Peyer's patch (tissue), 4 donors: ENCODE results near the gene GLCCI1. TPM values are rescaled to one million over a fixed set of nuclear protein-coding genes. Genes with fewer than 3 reads are reported as not detected.

ENCODE experiments used
- DNase-seq, 3 donors: peaks; one replicate each; pipeline ENCODE4 v3.0.0-alpha.2; 2017 to 2019
- H3K27ac ChIP-seq, 4 donors: fragments of 200-600 bp; sonication (generic); one replicate each; pipeline ENCODE4 v1.5.1; 2016 to 2019
- H3K27me3 ChIP-seq, 2 donors: fragments of 200-600 bp; sonication (generic); one replicate each; pipeline ENCODE4 v1.5.1; 2019
- H3K36me3 ChIP-seq, 3 donors: fragments of 200-600 bp; sonication (generic); one replicate each; pipeline ENCODE4 v1.5.1; 2016 to 2019
- H3K4me1 ChIP-seq, 4 donors: fragments of 200-600 bp; sonication (generic); one replicate each; pipeline ENCODE4 v1.5.1; 2016 to 2019
- H3K4me3 ChIP-seq, 4 donors: fragments of 200-600 bp; sonication (generic); 1 replicate in 3 of 4; 2 replicates in 1 of 4; pipeline ENCODE4 v1.5.1; 2016 to 2019; ENCODE audit warnings: mild to moderate bottlenecking in 1 of 4
- H3K9me3 ChIP-seq, 4 donors: fragments of 200-600 bp; sonication (generic); one replicate each; pipeline ENCODE4 v1.5.1; 2016 to 2019; ENCODE audit warnings: mild to moderate bottlenecking in 1 of 4
- CTCF ChIP-seq, 6 experiments: fragments of 450-650 bp in 4 of 6; fragments of 200-600 bp in 2 of 6; sonication (generic) in 1 of 6; IDR thresholded peaks; one replicate each; pipeline ENCODE4 v1.5.1; 2017 to 2019; ENCODE audit warnings: antibody characterized with exemption in 6 of 6, mild to moderate bottlenecking in 3 of 6, moderate library complexity in 1 of 6
- POLR2A ChIP-seq, 2 donors: fragments of 450-650 bp; IDR thresholded peaks; one replicate each; pipeline ENCODE4 v1.5.1; 2017; ENCODE audit warnings: antibody characterized with exemption in 2 of 2, mild to moderate bottlenecking in 2 of 2, moderate library complexity in 2 of 2
- total RNA-seq, 4 donors: library from RNA; depleted of rRNA; stranded (reverse); fragments of >200 nt; gene quantifications; one replicate each; pipeline ENCODE4 v1.1.0, GENCODE V29; 2016

GLCCI1 gene
- total RNA-seq, 4 donors from 2014 or later = 5.1 to 33.8 (median 7.9) TPM

DNA sequence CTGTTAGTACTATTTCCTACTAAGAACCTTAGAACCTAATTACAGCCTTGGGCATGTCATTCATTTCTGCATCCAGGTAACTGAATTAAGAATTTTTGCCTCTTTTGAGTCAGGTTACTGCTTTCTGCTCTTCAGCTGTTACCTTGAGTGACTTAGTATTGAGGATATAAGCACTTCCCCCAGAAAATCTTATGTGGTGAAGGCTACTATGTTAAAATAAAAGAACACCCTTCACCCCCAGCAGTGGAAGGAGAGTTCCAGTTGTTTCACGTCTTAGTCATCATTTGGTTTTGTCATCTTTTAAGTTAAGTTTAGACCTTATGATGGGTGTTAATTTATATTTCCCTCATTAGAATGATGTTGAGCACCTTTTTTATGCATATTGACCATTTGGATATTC, 82.8 kb downstream of the GLCCI1 start:
- Histone ChIP-seq H3K4me1 (no peaks in the 10 kb centered on the region), H3K27ac (no peak overlapping the region), H3K27me3 (no peaks in the 10 kb centered on the region), H3K9me3 (no peaks in the 10 kb centered on the region), H3K4me3 (no peak overlapping the region), H3K36me3 (peaks cover 0 to 11% (median 0%) of the 10 kb centered on the region in 3 donors)
- no peak for TF ChIP-seq POLR2A (IDR thresholded peaks at IDR 0.05)
- no peak for TF ChIP-seq CTCF (IDR thresholded peaks at IDR 0.05)
- no peak for DNase-seq

DNA sequence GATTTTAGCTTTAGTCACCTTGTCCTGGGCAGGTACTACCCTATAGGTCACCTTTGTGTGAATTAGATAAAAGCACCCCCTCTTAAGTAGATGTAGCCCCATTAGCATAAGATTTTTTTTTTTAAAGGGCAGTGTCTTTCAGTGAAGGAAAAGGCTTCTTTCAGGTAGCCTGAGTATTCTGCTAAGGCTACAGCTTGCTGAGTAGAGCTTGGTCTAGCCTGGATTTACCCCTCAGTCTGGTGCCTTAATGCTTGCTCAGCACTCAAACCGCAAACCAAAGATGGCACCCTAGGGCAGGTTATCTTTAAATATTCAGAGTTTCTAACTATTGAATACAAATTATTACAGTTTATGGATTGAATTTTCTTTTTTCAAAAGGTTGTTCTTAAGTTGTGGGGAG, 83.4 kb downstream of the GLCCI1 start:
- Histone ChIP-seq H3K4me3 (no peak overlapping the region), H3K36me3 (peaks cover 0 to 14% (median 0%) of the 10 kb centered on the region in 3 donors), H3K4me1 (no peaks in the 10 kb centered on the region), H3K9me3 (no peaks in the 10 kb centered on the region), H3K27me3 (no peaks in the 10 kb centered on the region), H3K27ac (no peak overlapping the region)
- no peak for DNase-seq
- TF ChIP-seq CTCF (IDR thresholded peaks at IDR 0.05) (no peak), POLR2A (IDR thresholded peaks at IDR 0.05) (no peak)

- Histone ChIP-seq H3K9me3 (no peaks in the 10 kb centered on the region), H3K4me1 (no peaks in the 10 kb centered on the region), H3K27ac (no peak overlapping the region), H3K4me3 (no peak overlapping the region), H3K27me3 (no peaks in the 10 kb centered on the region), H3K36me3 (peaks cover 0 to 14% (median 0%) of the 10 kb centered on the region in 3 donors)
- DNase-seq = no peak
- TF ChIP-seq POLR2A (IDR thresholded peaks at IDR 0.05) (no peak), CTCF (IDR thresholded peaks at IDR 0.05) (no peak)
Measured at GRCh38 chr7:8052824-8053223, 84.2 kb downstream of the GLCCI1 start.

- DNase-seq = no peak
- Histone ChIP-seq H3K27me3 (no peaks in the 10 kb centered on the region), H3K4me3 (no peak overlapping the region), H3K9me3 (no peaks in the 10 kb centered on the region), H3K36me3 (peaks cover 0 to 14% (median 0%) of the 10 kb centered on the region in 3 donors), H3K27ac (no peak overlapping the region), H3K4me1 (no peaks in the 10 kb centered on the region)
- TF ChIP-seq POLR2A (IDR thresholded peaks at IDR 0.05) = no peak
- TF ChIP-seq CTCF (IDR thresholded peaks at IDR 0.05) = no peak
Measured at GRCh38 chr7:8056439-8056838, 87.8 kb downstream of the GLCCI1 start.

DNA sequence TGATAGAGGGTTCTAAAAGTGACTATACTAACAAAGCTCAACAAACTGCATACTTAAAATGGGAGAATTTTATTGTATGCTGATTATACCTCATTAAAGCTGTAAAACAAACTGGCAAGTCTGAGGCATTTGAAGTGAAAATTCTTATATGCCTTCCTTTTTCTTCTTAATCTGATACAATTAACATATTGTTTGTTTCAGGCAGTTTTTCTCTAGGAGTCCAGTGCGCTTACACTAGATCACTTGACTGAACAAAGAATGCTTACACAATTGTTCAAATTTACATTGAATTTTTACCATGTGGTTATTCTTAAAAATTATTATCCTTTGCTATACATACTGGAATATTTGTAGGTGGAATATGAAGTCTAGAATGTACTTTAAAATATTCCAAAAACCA, 89.0 kb downstream of the GLCCI1 start:
- DNase-seq = no peak
- no peaks in the 10 kb centered on the region for H3K4me1 ChIP-seq
- H3K27me3 ChIP-seq = no peaks in the 10 kb centered on the region
- peaks cover 0 to 14% (median 0%) of the 10 kb centered on the region in 3 donors for H3K36me3 ChIP-seq
- H3K27ac ChIP-seq = no peak overlapping the region
- no peak overlapping the region for H3K4me3 ChIP-seq
- TF ChIP-seq CTCF (IDR thresholded peaks at IDR 0.05) (no peak), POLR2A (IDR thresholded peaks at IDR 0.05) (no peak)
- H3K9me3 ChIP-seq = no peaks in the 10 kb centered on the region

DNA sequence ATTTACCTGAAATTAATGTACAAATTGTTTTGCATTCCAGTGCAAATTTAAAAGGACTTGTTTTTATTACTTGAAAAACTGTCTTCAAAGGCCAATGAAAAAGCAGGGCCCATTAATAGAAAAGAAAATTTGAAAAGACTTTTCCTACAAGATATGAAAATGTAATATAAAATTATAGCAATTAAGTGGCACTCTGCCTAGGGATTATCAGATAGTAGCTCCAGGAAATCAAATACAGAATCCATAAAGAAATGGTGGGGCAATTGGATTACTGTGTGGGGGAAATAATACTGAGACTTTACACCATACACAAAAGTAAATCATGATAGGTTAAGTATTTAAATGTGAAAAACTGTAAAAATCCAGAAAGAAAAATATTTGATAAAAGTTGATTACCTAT, 89.7 kb downstream of the GLCCI1 start:
- Histone ChIP-seq H3K9me3 (no peaks in the 10 kb centered on the region), H3K4me1 (no peaks in the 10 kb centered on the region), H3K27me3 (no peaks in the 10 kb centered on the region), H3K4me3 (no peak overlapping the region), H3K36me3 (peaks cover 0 to 14% (median 0%) of the 10 kb centered on the region in 3 donors), H3K27ac (no peak overlapping the region)
- no peak for TF ChIP-seq POLR2A (IDR thresholded peaks at IDR 0.05)
- TF ChIP-seq CTCF (IDR thresholded peaks at IDR 0.05) = no peak
- DNase-seq = no peak
